Measurements from ENCODE around the gene G0S2.

G0S2 gene

GRCh38 chr1:209651138-209651587 lies 24.0 kb upstream of the G0S2 start:
- H3K9ac ChIP-seq (ENCODE audit: low read depth, low read length) = no peak overlapping the region
- H3K4me1 ChIP-seq (ENCODE audit: control insufficient read depth, insufficient read depth, low read length) = peaks cover 17% of the 10 kb centered on the region

GRCh38 chr1:209652121-209652735 lies 23.0 kb upstream of the G0S2 start, which contains the start of gene LAMB3:
LAMB3 (minus strand) TSS chr1:209652425; CDS start chr1:209650944, 1,481 bp downstream.
- H3K4me1 ChIP-seq (ENCODE audit: control insufficient read depth, insufficient read depth, low read length) = peaks cover 17% of the 10 kb centered on the region
- no peaks in the 10 kb centered on the region for H3K36me3 ChIP-seq (ENCODE audit: control insufficient read depth, insufficient read depth, low read length)
- no peaks in the 10 kb centered on the region for H3K9me3 ChIP-seq (ENCODE audit: control insufficient read depth, insufficient read depth, low read length)
- H3K4me3 ChIP-seq (ENCODE audit: low read depth, low read length) = no peak within 1 kb of the TSS
- no peaks in the 10 kb centered on the region for H3K27me3 ChIP-seq (ENCODE audit: control insufficient read depth, insufficient read depth, low read length)
- no peak within 1 kb of the TSS for H3K9ac ChIP-seq (ENCODE audit: low read depth, low read length)

More at GRCh38 chr1:209651138-209651587, 24.0 kb upstream of the G0S2 start:
- Histone ChIP-seq H3K4me3 (ENCODE audit: low read depth, low read length) (no peak overlapping the region), H3K27me3 (ENCODE audit: control insufficient read depth, insufficient read depth, low read length) (no peaks in the 10 kb centered on the region), H3K36me3 (ENCODE audit: control insufficient read depth, insufficient read depth, low read length) (no peaks in the 10 kb centered on the region), H3K9me3 (ENCODE audit: control insufficient read depth, insufficient read depth, low read length) (no peaks in the 10 kb centered on the region)

GRCh38 chr1:209652873-209653401 lies 22.3 kb upstream of the G0S2 start:
- H3K27me3 ChIP-seq (ENCODE audit: control insufficient read depth, insufficient read depth, low read length) = no peaks in the 10 kb centered on the region
- no peaks in the 10 kb centered on the region for H3K36me3 ChIP-seq (ENCODE audit: control insufficient read depth, insufficient read depth, low read length)
- peaks cover 17% of the 10 kb centered on the region for H3K4me1 ChIP-seq (ENCODE audit: control insufficient read depth, insufficient read depth, low read length)
- no peaks in the 10 kb centered on the region for H3K9me3 ChIP-seq (ENCODE audit: control insufficient read depth, insufficient read depth, low read length)
- no peak overlapping the region for H3K9ac ChIP-seq (ENCODE audit: low read depth, low read length)
- no peak overlapping the region for H3K4me3 ChIP-seq (ENCODE audit: low read depth, low read length)

- H3K27me3 ChIP-seq (ENCODE audit: control insufficient read depth, insufficient read depth, low read length) = no peaks in the 10 kb centered on the region
- no peaks in the 10 kb centered on the region for H3K36me3 ChIP-seq (ENCODE audit: control insufficient read depth, insufficient read depth, low read length)
- H3K9ac ChIP-seq (ENCODE audit: low read depth, low read length) = no peak overlapping the region
- peaks cover 17% of the 10 kb centered on the region for H3K4me1 ChIP-seq (ENCODE audit: control insufficient read depth, insufficient read depth, low read length)
- H3K9me3 ChIP-seq (ENCODE audit: control insufficient read depth, insufficient read depth, low read length) = no peaks in the 10 kb centered on the region
- H3K4me3 ChIP-seq (ENCODE audit: low read depth, low read length) = no peak overlapping the region
These were observed 21.3 kb upstream of the G0S2 start for GRCh38 chr1:209653915-209654351.

GRCh38 chr1:209655411-209656231 lies 19.6 kb upstream of the G0S2 start:
- no peaks in the 10 kb centered on the region for H3K9me3 ChIP-seq (ENCODE audit: control insufficient read depth, insufficient read depth, low read length)
- H3K36me3 ChIP-seq (ENCODE audit: control insufficient read depth, insufficient read depth, low read length) = no peaks in the 10 kb centered on the region
- H3K4me3 ChIP-seq (ENCODE audit: low read depth, low read length) = no peak overlapping the region
- no peaks in the 10 kb centered on the region for H3K27me3 ChIP-seq (ENCODE audit: control insufficient read depth, insufficient read depth, low read length)
- H3K4me1 ChIP-seq (ENCODE audit: control insufficient read depth, insufficient read depth, low read length) = peaks cover 17% of the 10 kb centered on the region
- no peak overlapping the region for H3K9ac ChIP-seq (ENCODE audit: low read depth, low read length)

- Histone ChIP-seq H3K4me3 (ENCODE audit: low read depth, low read length) (no peak overlapping the region), H3K9me3 (ENCODE audit: control insufficient read depth, insufficient read depth, low read length) (no peaks in the 10 kb centered on the region), H3K9ac (ENCODE audit: low read depth, low read length) (no peak overlapping the region), H3K27me3 (ENCODE audit: control insufficient read depth, insufficient read depth, low read length) (no peaks in the 10 kb centered on the region), H3K4me1 (ENCODE audit: control insufficient read depth, insufficient read depth, low read length) (peaks cover 15% of the 10 kb centered on the region), H3K36me3 (ENCODE audit: control insufficient read depth, insufficient read depth, low read length) (no peaks in the 10 kb centered on the region)
These were observed 17.9 kb upstream of the G0S2 start for GRCh38 chr1:209657140-209657879.

- Histone ChIP-seq H3K27me3 (ENCODE audit: control insufficient read depth, insufficient read depth, low read length) (peaks cover under 1% of the 10 kb centered on the region), H3K9ac (ENCODE audit: low read depth, low read length) (no peak overlapping the region), H3K9me3 (ENCODE audit: control insufficient read depth, insufficient read depth, low read length) (no peaks in the 10 kb centered on the region), H3K4me1 (ENCODE audit: control insufficient read depth, insufficient read depth, low read length) (peaks cover 9% of the 10 kb centered on the region), H3K36me3 (ENCODE audit: control insufficient read depth, insufficient read depth, low read length) (no peaks in the 10 kb centered on the region), H3K4me3 (ENCODE audit: low read depth, low read length) (no peak overlapping the region)
These were observed 17.3 kb upstream of the G0S2 start for GRCh38 chr1:209657918-209658317.

GRCh38 chr1:209659909-209660308 lies 15.3 kb upstream of the G0S2 start:
- peaks cover 4% of the 10 kb centered on the region for H3K27me3 ChIP-seq (ENCODE audit: control insufficient read depth, insufficient read depth, low read length)
- H3K4me3 ChIP-seq (ENCODE audit: low read depth, low read length) = no peak overlapping the region
- no peaks in the 10 kb centered on the region for H3K9me3 ChIP-seq (ENCODE audit: control insufficient read depth, insufficient read depth, low read length)
- no peaks in the 10 kb centered on the region for H3K4me1 ChIP-seq (ENCODE audit: control insufficient read depth, insufficient read depth, low read length)
- no peaks in the 10 kb centered on the region for H3K36me3 ChIP-seq (ENCODE audit: control insufficient read depth, insufficient read depth, low read length)
- no peak overlapping the region for H3K9ac ChIP-seq (ENCODE audit: low read depth, low read length)

GRCh38 chr1:209661071-209661470 lies 14.1 kb upstream of the G0S2 start:
- no peak overlapping the region for H3K9ac ChIP-seq (ENCODE audit: low read depth, low read length)
- no peaks in the 10 kb centered on the region for H3K4me1 ChIP-seq (ENCODE audit: control insufficient read depth, insufficient read depth, low read length)
- H3K27me3 ChIP-seq (ENCODE audit: control insufficient read depth, insufficient read depth, low read length) = peaks cover 4% of the 10 kb centered on the region
- H3K36me3 ChIP-seq (ENCODE audit: control insufficient read depth, insufficient read depth, low read length) = no peaks in the 10 kb centered on the region
- no peaks in the 10 kb centered on the region for H3K9me3 ChIP-seq (ENCODE audit: control insufficient read depth, insufficient read depth, low read length)
- no peak overlapping the region for H3K4me3 ChIP-seq (ENCODE audit: low read depth, low read length)

GRCh38 chr1:209662879-209663327 lies 12.3 kb upstream of the G0S2 start:
- H3K9me3 ChIP-seq (ENCODE audit: control insufficient read depth, insufficient read depth, low read length) = no peaks in the 10 kb centered on the region
- no peaks in the 10 kb centered on the region for H3K36me3 ChIP-seq (ENCODE audit: control insufficient read depth, insufficient read depth, low read length)
- no peak overlapping the region for H3K4me3 ChIP-seq (ENCODE audit: low read depth, low read length)
- peaks cover 4% of the 10 kb centered on the region for H3K27me3 ChIP-seq (ENCODE audit: control insufficient read depth, insufficient read depth, low read length)
- no peaks in the 10 kb centered on the region for H3K4me1 ChIP-seq (ENCODE audit: control insufficient read depth, insufficient read depth, low read length)
- H3K9ac ChIP-seq (ENCODE audit: low read depth, low read length) = no peak overlapping the region

GRCh38 chr1:209667103-209667502 lies 8.1 kb upstream of the G0S2 start:
- no peak overlapping the region for H3K9ac ChIP-seq (ENCODE audit: low read depth, low read length)
- H3K4me1 ChIP-seq (ENCODE audit: control insufficient read depth, insufficient read depth, low read length) = no peaks in the 10 kb centered on the region
- H3K9me3 ChIP-seq (ENCODE audit: control insufficient read depth, insufficient read depth, low read length) = no peaks in the 10 kb centered on the region
- no peak overlapping the region for H3K4me3 ChIP-seq (ENCODE audit: low read depth, low read length)
- peaks cover 12% of the 10 kb centered on the region for H3K27me3 ChIP-seq (ENCODE audit: control insufficient read depth, insufficient read depth, low read length)
- H3K36me3 ChIP-seq (ENCODE audit: control insufficient read depth, insufficient read depth, low read length) = no peaks in the 10 kb centered on the region

All from iPS-15b (cell line).